ENCODE results near the gene NEU2. TPM values are rescaled to one million over a fixed set of nuclear protein-coding genes. Genes with fewer than 3 reads are reported as not detected.

Gene NEU2
- polyA plus RNA-seq, 1 experiment = not detected

DNA sequence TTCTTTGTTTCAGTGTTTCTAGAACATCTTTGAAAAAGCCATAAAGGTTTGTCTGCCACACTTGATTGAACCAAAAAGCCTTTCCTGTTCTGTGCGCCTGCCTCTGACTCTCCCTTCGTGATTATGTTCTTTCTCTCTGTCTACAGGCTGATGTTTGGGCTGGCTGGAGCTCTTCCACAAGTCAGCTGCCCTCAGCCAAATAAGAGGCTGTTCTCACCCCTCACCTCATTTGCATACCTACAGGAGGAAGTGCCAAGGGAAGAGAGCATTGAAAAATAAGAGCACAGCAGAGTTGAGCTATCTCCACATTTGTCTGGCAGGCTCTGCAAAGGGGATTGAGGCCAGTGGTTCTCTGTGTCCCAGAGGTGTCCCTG is 43.5 kb downstream of the NEU2 start:
- Histone ChIP-seq H3K27me3 (ENCODE audit: control insufficient read depth, insufficient read depth, low read length) (peaks cover 25% of the 10 kb centered on the region), H3K9me3 (ENCODE audit: control insufficient read depth, insufficient read depth, low read length) (no peaks in the 10 kb centered on the region), H3K4me3 (ENCODE audit: low read depth, low read length) (no peak overlapping the region), H3K27ac (ENCODE audit: low read depth, low read length) (no peak overlapping the region)
- POLR2A ChIA-PET = no interaction called here
- CTCF ChIA-PET = interaction anchor here (1.2 kb wide), 1 partner anchor 21 kb away, joined by 4 read pairs; no protein-coding TSS in a partner anchor
- TF ChIP-seq, protein P1, sequence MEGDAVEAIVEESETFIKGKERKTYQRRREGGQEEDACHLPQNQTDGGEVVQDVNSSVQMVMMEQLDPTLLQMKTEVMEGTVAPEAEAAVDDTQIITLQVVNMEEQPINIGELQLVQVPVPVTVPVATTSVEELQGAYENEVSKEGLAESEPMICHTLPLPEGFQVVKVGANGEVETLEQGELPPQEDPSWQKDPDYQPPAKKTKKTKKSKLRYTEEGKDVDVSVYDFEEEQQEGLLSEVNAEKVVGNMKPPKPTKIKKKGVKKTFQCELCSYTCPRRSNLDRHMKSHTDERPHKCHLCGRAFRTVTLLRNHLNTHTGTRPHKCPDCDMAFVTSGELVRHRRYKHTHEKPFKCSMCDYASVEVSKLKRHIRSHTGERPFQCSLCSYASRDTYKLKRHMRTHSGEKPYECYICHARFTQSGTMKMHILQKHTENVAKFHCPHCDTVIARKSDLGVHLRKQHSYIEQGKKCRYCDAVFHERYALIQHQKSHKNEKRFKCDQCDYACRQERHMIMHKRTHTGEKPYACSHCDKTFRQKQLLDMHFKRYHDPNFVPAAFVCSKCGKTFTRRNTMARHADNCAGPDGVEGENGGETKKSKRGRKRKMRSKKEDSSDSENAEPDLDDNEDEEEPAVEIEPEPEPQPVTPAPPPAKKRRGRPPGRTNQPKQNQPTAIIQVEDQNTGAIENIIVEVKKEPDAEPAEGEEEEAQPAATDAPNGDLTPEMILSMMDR (IDR thresholded peaks at IDR 0.05; ENCODE audit: low read depth, low read length) = no peak
- DNase-seq (ENCODE audit: low read depth, low spot score) = no peak

DNA sequence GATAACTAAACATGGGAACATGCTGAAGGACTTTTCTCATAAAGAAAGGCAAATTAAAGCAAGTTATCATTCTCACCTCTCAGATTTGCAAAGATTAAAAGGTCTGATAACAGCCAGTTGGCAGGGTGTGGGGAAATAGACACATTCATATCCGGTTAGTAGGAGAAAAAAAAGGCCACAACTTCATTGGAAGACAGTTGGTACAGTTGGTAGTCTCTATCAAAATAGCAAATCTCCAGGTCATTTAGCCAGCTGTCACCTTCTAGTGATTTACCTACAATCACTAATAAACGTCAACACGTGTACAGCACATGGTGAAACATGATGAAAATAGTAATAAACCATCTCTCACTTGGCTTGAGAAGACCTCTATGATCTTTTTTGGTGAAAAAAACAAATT is 44.3 kb downstream of the NEU2 start:
- no peak for DNase-seq (ENCODE audit: low read depth, low spot score)
- no peaks in the 10 kb centered on the region for H3K9me3 ChIP-seq (ENCODE audit: control insufficient read depth, insufficient read depth, low read length)
- ChIA-PET POLR2A (no interaction called here), CTCF (no interaction called here)
- H3K27me3 ChIP-seq (ENCODE audit: control insufficient read depth, insufficient read depth, low read length) = peaks cover 27% of the 10 kb centered on the region
- TF ChIP-seq, protein P1 (IDR thresholded peaks at IDR 0.05; ENCODE audit: low read depth, low read length) = no peak
- H3K4me3 ChIP-seq (ENCODE audit: low read depth, low read length) = no peak overlapping the region
- H3K27ac ChIP-seq (ENCODE audit: low read depth, low read length) = no peak overlapping the region

DNA sequence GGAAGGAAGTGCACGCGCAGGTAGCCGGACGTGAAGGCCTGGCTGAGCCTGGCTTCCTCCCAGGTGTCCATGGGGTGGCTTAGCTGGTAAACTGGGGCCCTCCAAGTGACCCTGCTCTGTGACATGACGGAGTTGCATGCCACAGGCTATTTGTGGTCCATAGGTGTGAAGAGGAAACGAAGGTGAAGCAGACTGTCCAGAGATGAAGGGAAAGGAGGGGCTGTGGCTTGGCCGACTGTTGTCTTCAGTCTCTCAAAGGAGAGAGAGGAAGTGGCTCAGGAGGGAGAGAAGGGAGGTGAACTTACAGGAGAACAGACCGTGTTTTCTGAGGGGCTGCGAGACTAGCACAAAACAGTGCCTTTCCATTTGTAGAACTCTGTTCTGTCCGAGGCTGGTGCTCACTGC is 47.0 kb downstream of the NEU2 start:
- peaks cover 31% of the 10 kb centered on the region for H3K27me3 ChIP-seq (ENCODE audit: control insufficient read depth, insufficient read depth, low read length)
- no peaks in the 10 kb centered on the region for H3K9me3 ChIP-seq (ENCODE audit: control insufficient read depth, insufficient read depth, low read length)
- DNase-seq (ENCODE audit: low read depth, low spot score) = no peak
- no peak overlapping the region for H3K27ac ChIP-seq (ENCODE audit: low read depth, low read length)
- H3K4me3 ChIP-seq (ENCODE audit: low read depth, low read length) = no peak overlapping the region
- TF ChIP-seq, protein P1 (IDR thresholded peaks at IDR 0.05; ENCODE audit: low read depth, low read length) = no peak
- CTCF ChIA-PET = interaction anchor here (0.6 kb wide), 1 partner anchor 22 kb away, joined by 3 read pairs; no protein-coding TSS in a partner anchor
- POLR2A ChIA-PET = no interaction called here

DNA sequence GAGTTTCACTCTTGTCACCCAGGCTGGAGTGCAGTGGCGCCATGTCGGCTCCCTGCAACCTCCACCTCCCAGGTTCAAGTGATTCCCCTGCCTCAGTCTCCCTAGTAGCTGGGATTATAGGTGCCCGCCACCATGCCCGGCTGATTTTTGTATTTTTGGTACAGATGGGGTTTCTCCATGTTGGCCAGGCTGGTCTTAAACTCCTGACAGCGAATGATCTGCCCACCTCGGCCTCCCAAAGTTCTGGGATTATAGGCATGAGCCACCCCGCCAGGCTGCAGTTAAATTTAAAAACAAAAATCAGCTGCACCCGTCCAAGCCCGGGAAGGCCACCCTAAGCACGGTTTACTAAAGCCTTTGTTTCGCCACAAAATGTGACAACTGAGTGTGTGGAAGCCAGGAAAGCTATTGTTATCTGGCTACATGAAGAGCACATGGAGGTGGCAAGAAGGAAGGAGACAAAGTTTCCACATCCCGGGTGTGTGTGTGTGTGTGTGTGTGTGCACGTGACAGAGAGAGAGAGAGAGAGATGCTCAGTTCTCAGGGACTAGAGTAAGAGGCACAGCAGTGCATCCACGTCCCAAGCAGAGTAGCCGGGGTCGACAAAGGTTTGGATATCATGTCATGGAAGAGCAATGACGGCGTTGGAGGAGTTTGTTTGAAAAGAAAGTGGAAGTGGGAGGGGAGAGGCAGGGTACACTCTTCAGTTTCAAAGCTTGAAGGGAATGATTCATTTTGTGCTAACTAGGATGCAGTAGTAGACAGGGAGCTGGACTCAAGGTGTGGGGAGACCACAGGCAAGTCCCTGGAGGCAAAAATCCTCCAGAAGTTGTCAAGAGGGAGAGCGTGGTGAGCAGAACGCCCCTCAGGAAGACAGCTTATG is 47.7 kb downstream of the NEU2 start:
- ChIA-PET CTCF (no interaction called here), POLR2A (no interaction called here)
- no peak for DNase-seq (ENCODE audit: low read depth, low spot score)
- no peak overlapping the region for H3K4me3 ChIP-seq (ENCODE audit: low read depth, low read length)
- peaks cover 32% of the 10 kb centered on the region for H3K27me3 ChIP-seq (ENCODE audit: control insufficient read depth, insufficient read depth, low read length)
- TF ChIP-seq, protein P1 (IDR thresholded peaks at IDR 0.05; ENCODE audit: low read depth, low read length) = no peak
- H3K9me3 ChIP-seq (ENCODE audit: control insufficient read depth, insufficient read depth, low read length) = no peaks in the 10 kb centered on the region
- H3K27ac ChIP-seq (ENCODE audit: low read depth, low read length) = no peak overlapping the region

DNA sequence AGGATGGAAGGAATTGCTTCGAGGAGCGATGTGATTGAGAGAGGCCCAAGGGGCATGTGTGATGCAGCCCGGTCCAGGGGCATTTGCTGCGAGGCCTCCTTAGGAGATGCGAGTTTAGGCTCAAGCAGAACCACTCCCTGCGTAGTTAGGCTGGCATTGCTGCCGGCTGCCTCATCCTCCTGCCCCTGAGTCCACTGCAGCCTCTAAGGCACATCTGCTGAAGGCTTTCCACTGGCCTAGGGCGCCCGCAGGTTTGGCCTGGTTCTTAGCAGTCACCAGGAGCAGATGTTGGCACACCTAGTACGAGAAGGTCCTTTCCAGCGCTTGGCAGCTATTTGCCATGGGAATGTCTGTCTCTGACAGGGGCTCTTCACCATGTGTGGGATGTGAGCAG is 48.4 kb downstream of the NEU2 start:
- CTCF ChIA-PET = no interaction called here
- POLR2A ChIA-PET = no interaction called here
- DNase-seq (ENCODE audit: low read depth, low spot score) = no peak
- H3K9me3 ChIP-seq (ENCODE audit: control insufficient read depth, insufficient read depth, low read length) = no peaks in the 10 kb centered on the region
- H3K27me3 ChIP-seq (ENCODE audit: control insufficient read depth, insufficient read depth, low read length) = peaks cover 30% of the 10 kb centered on the region
- no peak overlapping the region for H3K27ac ChIP-seq (ENCODE audit: low read depth, low read length)
- TF ChIP-seq, protein P1 (IDR thresholded peaks at IDR 0.05; ENCODE audit: low read depth, low read length) = no peak
- H3K4me3 ChIP-seq (ENCODE audit: low read depth, low read length) = no peak overlapping the region
